Measurements from ENCODE around the gene HSPA1L.

HSPA1L gene

DNA sequence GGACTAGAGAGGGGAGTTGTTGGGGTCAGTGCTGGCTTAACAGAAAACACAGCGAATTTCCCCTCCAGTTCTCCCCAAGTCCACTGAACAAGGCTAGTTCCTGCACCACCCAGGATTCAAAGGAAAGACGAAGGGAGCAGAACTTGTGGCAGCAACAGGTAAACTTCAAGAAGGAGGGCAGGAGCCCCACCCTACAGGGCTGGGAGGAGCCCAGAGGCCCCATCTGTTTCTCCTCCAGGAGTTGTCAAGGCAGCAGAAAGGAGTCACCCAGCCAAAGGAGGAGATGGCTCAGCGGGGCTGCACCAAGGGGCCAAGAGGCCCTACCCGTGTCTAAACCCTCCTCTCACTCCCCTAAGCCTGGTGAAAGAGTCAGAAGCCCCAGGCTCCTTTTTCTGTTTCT is 50.9 kb downstream of the HSPA1L start:
- no peak for DNase-seq (ENCODE audit: low spot score)

GRCh38 chr6:31763619-31763940 is 51.5 kb downstream of the HSPA1L start:
- no peak for DNase-seq (ENCODE audit: low spot score)

GRCh38 chr6:31762878-31763618 is 52.0 kb downstream of the HSPA1L start:
- DNase-seq (ENCODE audit: low spot score) = no peak

DNA sequence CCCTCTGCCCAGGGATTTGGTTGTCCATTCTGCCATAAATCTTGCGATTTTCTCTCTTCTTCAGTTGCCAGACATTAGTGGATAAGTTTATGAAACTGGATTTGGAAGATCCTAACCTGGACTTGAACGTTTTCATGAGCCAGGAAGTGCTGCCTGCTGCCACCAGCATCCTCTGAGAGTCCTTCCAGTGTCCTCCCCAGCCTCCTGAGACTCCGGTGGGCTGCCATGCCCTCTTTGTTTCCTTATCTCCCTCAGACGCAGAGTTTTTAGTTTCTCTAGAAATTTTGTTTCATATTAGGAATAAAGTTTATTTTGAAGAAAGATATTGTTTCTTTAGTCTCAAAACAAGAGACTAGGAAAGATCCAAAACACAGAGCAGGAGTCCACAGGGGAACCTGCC is 52.7 kb downstream of the HSPA1L start, which contains the start of gene SAPCD1:
SAPCD1 (plus strand) TSS at position 301 of the 400 bp plus-strand sequence. CDS start 399 bp downstream, outside the sequence.
- no peak for DNase-seq (ENCODE audit: low spot score)

- DNase-seq (ENCODE audit: low spot score) = no peak
Measured at GRCh38 chr6:31761343-31761742, 53.7 kb downstream of the HSPA1L start.

DNA sequence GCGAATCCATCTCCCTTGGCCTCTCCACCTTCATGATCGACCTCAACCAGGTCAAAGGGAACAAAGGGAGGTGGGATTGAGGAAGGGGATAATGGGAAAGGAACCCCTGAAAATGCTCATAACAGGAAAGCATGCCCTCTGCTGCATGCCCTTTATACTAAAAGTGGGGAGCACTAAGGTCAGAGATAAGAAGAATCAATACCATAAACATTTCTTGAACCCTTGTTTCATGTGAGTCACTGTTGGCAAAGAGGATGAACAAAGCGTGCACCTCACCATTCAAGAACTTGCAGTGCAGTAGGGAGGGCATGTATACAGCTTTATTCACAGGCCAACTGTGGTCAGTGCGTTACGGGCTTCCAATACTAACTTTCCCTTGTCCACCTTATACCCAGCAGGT is 54.3 kb downstream of the HSPA1L start:
- DNase-seq (ENCODE audit: low spot score) = no peak
